Aorta (tissue), 5 donors: ENCODE data around the gene SLC2A13. TPM values are rescaled to one million over a fixed set of nuclear protein-coding genes. Genes with fewer than 3 reads are reported as not detected.

Experiments
- ATAC-seq: fragments of 200-7000 bp; cut with Tn5 transposase; one replicate; pipeline ENCODE4 v1.9.1; 2022; ENCODE audit warnings: moderate library complexity; ENCODE audit not compliant: low FRiP score
- DNase-seq, 2 donors: peaks; one replicate each; pipeline ENCODE4 v3.0.0-alpha.2; 2020
- H3K27ac ChIP-seq, 2 donors: one replicate each; pipeline ENCODE4 v1.5.1; 2013; ENCODE audit warnings: low read length in 2 of 2, mild to moderate bottlenecking in 2 of 2, moderate library complexity in 2 of 2, control low read depth in 1 of 2, inconsistent platforms in 1 of 2, low read depth in 1 of 2
- H3K27me3 ChIP-seq, 2 donors: one replicate each; pipeline ENCODE4 v1.6.1; 2013; ENCODE audit warnings: control low read depth in 1 of 2, low read length in 1 of 2, mild to moderate bottlenecking in 1 of 2, moderate library complexity in 1 of 2; ENCODE audit not compliant: insufficient read depth in 2 of 2, control insufficient read depth in 1 of 2
- H3K36me3 ChIP-seq, 2 donors: one replicate each; pipeline ENCODE4 v1.6.1; 2013; ENCODE audit warnings: control low read depth in 1 of 2, low read length in 1 of 2, mild to moderate bottlenecking in 1 of 2; ENCODE audit not compliant: insufficient read depth in 2 of 2, control insufficient read depth in 1 of 2
- H3K4me1 ChIP-seq, 2 donors: one replicate each; pipeline ENCODE4 v1.6.1; 2013; ENCODE audit warnings: low read length in 2 of 2, control low read depth in 1 of 2, mild to moderate bottlenecking in 1 of 2, moderate library complexity in 1 of 2; ENCODE audit not compliant: insufficient read depth in 2 of 2, control insufficient read depth in 1 of 2
- H3K4me3 ChIP-seq, 2 donors: one replicate each; pipeline ENCODE4 v1.5.1; 2013; ENCODE audit warnings: low read length in 2 of 2, control low read depth in 1 of 2, mild to moderate bottlenecking in 1 of 2
- H3K9me3 ChIP-seq: one replicate; pipeline ENCODE4 v1.6.1; 2013; ENCODE audit warnings: mild to moderate bottlenecking, low read length; ENCODE audit not compliant: control insufficient read depth
- WGBS, 2 donors: extraction: QIAGEN DNeasy Blood & Tissue Kit; methylation state at CpG; one replicate each; pipeline ENCODE4 v1.1.7; 2013; 5-methylcytosine and 5-hydroxymethylcytosine counted together
- intact Hi-C, 2 donors: fragments of 100-400 bp; cut with DNase I; formaldehyde crosslinking; loops; one replicate each; pipeline versions ENCODE4 v1.14.2 to v1.15.0; 2022
- polyA plus RNA-seq, 2 donors: library from polyadenylated mRNA; stranded (reverse); fragments of 200-250 nt; gene quantifications; one replicate each; pipeline ENCODE4 v1.2.3, GENCODE V29; 2013
- total RNA-seq, 2 donors: library from RNA; stranded (reverse); fragmentation: NEBNext Ultra II Directional; extraction: Animal tissue kit (Norgen Biotek cat#: 25700); gene quantifications; one replicate each; pipeline ENCODE4 v1.2.1, GENCODE V29; 2021
- donor health status: healthy with polysubstance abuse.
- donor health status: Bipolar disorder and iron deficiency.
- donor health status: DM: no; HTN: no; CAD: no.
- donor health status: DM: no; HTN: no; CAD: no.
- donor health status: DM: yes; HTN: yes; CAD: no.

SLC2A13 gene
- total and polyA plus RNA-seq, 4 donors = 1.1 to 11.4 (median 5.9) TPM

- H3K9me3 ChIP-seq = no peaks in the 10 kb centered on the region
- H3K27me3 ChIP-seq = no peaks in the 10 kb centered on the region
- 69 to 82% methylated on average over 1 of the region's 1 CpG for WGBS, 2 donors
- H3K4me3 ChIP-seq = no peak overlapping the region
- intact Hi-C loops = no loop called here
- H3K27ac ChIP-seq = no peak overlapping the region
- ATAC-seq (no peak), DNase-seq (no peak)
- no peaks in the 10 kb centered on the region for H3K4me1 ChIP-seq
- no peaks in the 10 kb centered on the region for H3K36me3 ChIP-seq
Observed at GRCh38 chr12:39831587-39832315, 274.1 kb downstream of the SLC2A13 start.

- Histone ChIP-seq H3K27ac (no peak overlapping the region), H3K36me3 (no peaks in the 10 kb centered on the region), H3K4me3 (no peak overlapping the region), H3K27me3 (no peaks in the 10 kb centered on the region), H3K9me3 (no peaks in the 10 kb centered on the region), H3K4me1 (no peaks in the 10 kb centered on the region)
- DNase-seq = no peak
- intact Hi-C loops = no loop called here
- WGBS, 2 donors = 90 to 91% methylated on average over 5 of the region's 5 CpGs
- no peak for ATAC-seq
Observed at GRCh38 chr12:39830852-39831520, 274.9 kb downstream of the SLC2A13 start.

- Histone ChIP-seq H3K27me3 (no peaks in the 10 kb centered on the region), H3K9me3 (no peaks in the 10 kb centered on the region), H3K4me3 (no peak overlapping the region), H3K27ac (no peak overlapping the region), H3K36me3 (no peaks in the 10 kb centered on the region), H3K4me1 (no peaks in the 10 kb centered on the region)
- ATAC-seq = no peak
- intact Hi-C loops = no loop called here
- DNase-seq = no peak
- WGBS, 2 donors = 96 to 98% methylated on average over 4 of the region's 4 CpGs
Observed at GRCh38 chr12:39830171-39830570, 275.7 kb downstream of the SLC2A13 start.

- no peaks in the 10 kb centered on the region for H3K4me1 ChIP-seq
- WGBS, 2 donors = 84 to 88% methylated on average over 3 of the region's 3 CpGs
- H3K27ac ChIP-seq = no peak overlapping the region
- no peak overlapping the region for H3K4me3 ChIP-seq
- H3K36me3 ChIP-seq = no peaks in the 10 kb centered on the region
- DNase-seq = no peak
- no peaks in the 10 kb centered on the region for H3K27me3 ChIP-seq
- H3K9me3 ChIP-seq = no peaks in the 10 kb centered on the region
- ATAC-seq = no peak
- intact Hi-C loops = no loop called here
Observed at GRCh38 chr12:39824505-39825212, 281.2 kb downstream of the SLC2A13 start.

- H3K4me1 ChIP-seq = no peaks in the 10 kb centered on the region
- no peak for DNase-seq
- no peaks in the 10 kb centered on the region for H3K27me3 ChIP-seq
- no peak overlapping the region for H3K27ac ChIP-seq
- no peaks in the 10 kb centered on the region for H3K36me3 ChIP-seq
- no peak overlapping the region for H3K4me3 ChIP-seq
- no peaks in the 10 kb centered on the region for H3K9me3 ChIP-seq
- intact Hi-C loops = no loop called here
- ATAC-seq = no peak
Observed at GRCh38 chr12:39816671-39817185, 289.2 kb downstream of the SLC2A13 start.

- Histone ChIP-seq H3K36me3 (no peaks in the 10 kb centered on the region), H3K27me3 (no peaks in the 10 kb centered on the region), H3K27ac (no peak overlapping the region), H3K9me3 (no peaks in the 10 kb centered on the region), H3K4me3 (no peak overlapping the region), H3K4me1 (no peaks in the 10 kb centered on the region)
- DNase-seq (no peak), ATAC-seq (no peak)
- WGBS, 2 donors = 93 to 95% methylated on average over 2 of the region's 2 CpGs
- intact Hi-C loops = no loop called here
Observed at GRCh38 chr12:39815746-39816145, 290.1 kb downstream of the SLC2A13 start.

GRCh38 chr12:39814626-39815025, 291.3 kb downstream of the SLC2A13 start:
- ATAC-seq = no peak
- intact Hi-C loops = no loop called here
- H3K4me1 ChIP-seq = no peaks in the 10 kb centered on the region
- no peak overlapping the region for H3K4me3 ChIP-seq
- no peaks in the 10 kb centered on the region for H3K9me3 ChIP-seq
- no peak overlapping the region for H3K27ac ChIP-seq
- no peaks in the 10 kb centered on the region for H3K27me3 ChIP-seq
- H3K36me3 ChIP-seq = no peaks in the 10 kb centered on the region
- 71 to 89% methylated on average over 2 of the region's 2 CpGs for WGBS, 2 donors
- no peak for DNase-seq

- DNase-seq = no peak
- no peak overlapping the region for H3K27ac ChIP-seq
- WGBS, 2 donors = 63 to 76% methylated on average over 5 of the region's 5 CpGs
- no peaks in the 10 kb centered on the region for H3K4me1 ChIP-seq
- no peak overlapping the region for H3K4me3 ChIP-seq
- no peaks in the 10 kb centered on the region for H3K36me3 ChIP-seq
- intact Hi-C loops = no loop called here
- no peaks in the 10 kb centered on the region for H3K9me3 ChIP-seq
- ATAC-seq = no peak
- H3K27me3 ChIP-seq = no peaks in the 10 kb centered on the region
Observed at GRCh38 chr12:39813776-39814175, 292.1 kb downstream of the SLC2A13 start.
